Neural progenitor cell (in vitro differentiated cells): ENCODE measurements around the gene VAMP2.

Source experiments
- EZH2 ChIP-seq: fragments of 200-600 bp; sonication (generic); IDR thresholded peaks from 2 replicates; pipeline ENCODE4 v1.6.1; 2017; ENCODE audit warnings: antibody characterized with exemption, mild to moderate bottlenecking, moderate library complexity
- TF ChIP-seq, protein P1 (sequence below): fragments of 200-600 bp; sonication (generic); IDR thresholded peaks from 2 replicates; pipeline ENCODE4 v1.5.1; 2017; ENCODE audit warnings: antibody characterized with exemption, mild to moderate bottlenecking

DNA sequence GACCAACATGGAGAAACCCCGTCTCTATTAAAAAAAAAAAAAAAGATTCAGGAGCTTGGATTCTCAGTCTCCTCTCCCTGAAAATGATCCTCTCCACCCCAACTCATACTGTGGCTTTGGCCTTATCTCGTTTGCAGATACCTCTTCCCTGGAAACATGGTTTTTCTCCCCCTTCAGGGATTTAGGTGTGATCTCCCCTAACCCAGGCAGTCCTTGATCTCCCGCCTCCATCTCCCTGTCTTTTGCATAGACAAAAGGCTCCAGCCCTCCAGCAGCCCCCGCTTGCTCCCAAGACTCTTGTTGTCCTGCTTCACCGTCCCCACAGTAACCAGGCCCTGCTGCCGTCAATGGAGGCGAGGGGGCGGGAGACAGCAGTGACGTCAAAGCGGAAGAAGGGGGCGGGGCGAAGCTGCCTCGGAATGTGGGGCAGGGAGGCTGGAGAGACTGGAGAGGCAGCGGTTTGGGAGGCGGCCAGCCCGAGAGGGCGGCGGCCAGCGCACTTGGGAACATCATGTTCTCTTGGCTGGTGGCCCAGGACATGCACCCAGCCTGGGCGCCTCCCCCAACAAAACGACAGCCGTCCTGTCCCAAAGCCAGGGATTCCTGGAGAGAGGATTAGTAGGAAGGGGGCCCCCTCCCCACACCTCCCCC lies 8.7 kb downstream of the VAMP2 start:
- no peak for TF ChIP-seq EZH2
- TF ChIP-seq, protein P1, sequence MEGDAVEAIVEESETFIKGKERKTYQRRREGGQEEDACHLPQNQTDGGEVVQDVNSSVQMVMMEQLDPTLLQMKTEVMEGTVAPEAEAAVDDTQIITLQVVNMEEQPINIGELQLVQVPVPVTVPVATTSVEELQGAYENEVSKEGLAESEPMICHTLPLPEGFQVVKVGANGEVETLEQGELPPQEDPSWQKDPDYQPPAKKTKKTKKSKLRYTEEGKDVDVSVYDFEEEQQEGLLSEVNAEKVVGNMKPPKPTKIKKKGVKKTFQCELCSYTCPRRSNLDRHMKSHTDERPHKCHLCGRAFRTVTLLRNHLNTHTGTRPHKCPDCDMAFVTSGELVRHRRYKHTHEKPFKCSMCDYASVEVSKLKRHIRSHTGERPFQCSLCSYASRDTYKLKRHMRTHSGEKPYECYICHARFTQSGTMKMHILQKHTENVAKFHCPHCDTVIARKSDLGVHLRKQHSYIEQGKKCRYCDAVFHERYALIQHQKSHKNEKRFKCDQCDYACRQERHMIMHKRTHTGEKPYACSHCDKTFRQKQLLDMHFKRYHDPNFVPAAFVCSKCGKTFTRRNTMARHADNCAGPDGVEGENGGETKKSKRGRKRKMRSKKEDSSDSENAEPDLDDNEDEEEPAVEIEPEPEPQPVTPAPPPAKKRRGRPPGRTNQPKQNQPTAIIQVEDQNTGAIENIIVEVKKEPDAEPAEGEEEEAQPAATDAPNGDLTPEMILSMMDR, result no peak
